GOT3 (cell line): ENCODE measurements around the gene FHIT.

Experiments
- DNase-seq: peaks from one replicate; lab custom pipeline; 2025; ENCODE audit warnings: mixed read lengths; lab: John Stamatoyannopoulos, UW

Gene FHIT

GRCh38 chr3:60216462-60217075, 1034.7 kb downstream of the FHIT start:
- no peak for DNase-seq

GRCh38 chr3:60215946-60216345, 1035.3 kb downstream of the FHIT start:
- no peak for DNase-seq

GRCh38 chr3:60207905-60208304, 1043.3 kb downstream of the FHIT start:
- DNase-seq: no peak

GRCh38 chr3:60206206-60206605, 1045.0 kb downstream of the FHIT start:
- no peak for DNase-seq

- DNase-seq: no peak
Observed at GRCh38 chr3:60202052-60202726, 1049.1 kb downstream of the FHIT start.

- DNase-seq: no peak
Observed at GRCh38 chr3:60199306-60199705, 1051.9 kb downstream of the FHIT start.

- DNase-seq: no peak
Observed at GRCh38 chr3:60198179-60198720, 1053.0 kb downstream of the FHIT start.

- no peak for DNase-seq
Observed at GRCh38 chr3:60192297-60193114, 1058.7 kb downstream of the FHIT start.

GRCh38 chr3:60190073-60190472, 1061.2 kb downstream of the FHIT start:
- DNase-seq: no peak

GRCh38 chr3:60189304-60189703, 1061.9 kb downstream of the FHIT start:
- no peak for DNase-seq

- DNase-seq: no peak
Observed at GRCh38 chr3:60188803-60189202, 1062.4 kb downstream of the FHIT start.

GRCh38 chr3:60187343-60187742, 1063.9 kb downstream of the FHIT start:
- no peak for DNase-seq

GRCh38 chr3:60186359-60186758, 1064.9 kb downstream of the FHIT start:
- DNase-seq: no peak

- no peak for DNase-seq
Observed at GRCh38 chr3:60185161-60185560, 1066.1 kb downstream of the FHIT start.

GRCh38 chr3:60182697-60183096, 1068.6 kb downstream of the FHIT start:
- DNase-seq: no peak

- no peak for DNase-seq
Observed at GRCh38 chr3:60178931-60179653, 1072.2 kb downstream of the FHIT start.

GRCh38 chr3:60177726-60178125, 1073.5 kb downstream of the FHIT start:
- DNase-seq: no peak

- DNase-seq: no peak
Observed at GRCh38 chr3:60176614-60177013, 1074.6 kb downstream of the FHIT start.

- DNase-seq: no peak
Observed at GRCh38 chr3:60175680-60176079, 1075.6 kb downstream of the FHIT start.

GRCh38 chr3:60169755-60170154, 1081.5 kb downstream of the FHIT start:
- DNase-seq: no peak

- DNase-seq: no peak
Observed at GRCh38 chr3:60167186-60167585, 1084.1 kb downstream of the FHIT start.
